ENCODE results near the gene KLHL12.
"Not testable (repeated sequence)": the region's sequence is repeated elsewhere in the genome, so short reads cannot be mapped to it uniquely, and the experiment has no call there.

KLHL12 gene

GRCh38 chr1:202915146-202915545, 11.9 kb downstream of the KLHL12 start:
- TF ChIP-seq PATZ1 (CRISPR knock-in tag; IDR thresholded peaks at IDR 0.05; ENCODE audit: borderline replicate concordance) (no peak), ZNF565 (CRISPR knock-in tag; conservative IDR thresholded peaks at IDR 0.05; ENCODE audit: low read depth) (no peak), TCF4 (CRISPR knock-in tag; IDR thresholded peaks at IDR 0.05; ENCODE audit: borderline replicate concordance) (no peak)
- ATAC-seq = no peak

- ATAC-seq = not testable (repeated sequence)
Observed at GRCh38 chr1:202912476-202912875, 14.6 kb downstream of the KLHL12 start.

DNA sequence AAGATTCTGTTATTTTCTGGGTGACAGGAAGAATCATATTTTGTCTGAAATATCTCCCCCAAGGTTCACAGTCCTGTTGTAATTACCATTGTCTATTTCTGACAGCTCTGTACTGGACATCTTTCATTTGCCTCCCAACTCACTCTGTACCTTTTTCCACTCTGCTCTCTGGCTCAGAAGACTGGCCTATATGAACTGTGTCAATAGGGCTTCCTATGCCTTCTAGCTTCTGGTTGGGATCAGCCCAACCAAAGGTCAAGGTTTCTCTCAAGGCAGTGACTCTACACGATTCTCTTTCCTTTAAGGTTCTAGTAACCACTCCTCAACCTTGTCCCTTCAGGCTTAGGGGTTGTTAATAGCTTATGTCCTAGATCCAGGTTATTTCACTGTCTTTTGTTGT, 17.5 kb downstream of the KLHL12 start:
- no peak for ATAC-seq

More for the DNA sequence above, 17.5 kb downstream of the KLHL12 start:
- TF ChIP-seq SNAI2 (CRISPR knock-in tag; IDR thresholded peaks at IDR 0.05) = no peak
- TF ChIP-seq ZNF565 (CRISPR knock-in tag; conservative IDR thresholded peaks at IDR 0.05; ENCODE audit: low read depth) = no peak
- TF ChIP-seq ESRRG (CRISPR knock-in tag; IDR thresholded peaks at IDR 0.05) = no peak
- TF ChIP-seq ZFP30 (CRISPR knock-in tag; IDR thresholded peaks at IDR 0.05) = no peak
- no peak for TF ChIP-seq TOX (CRISPR knock-in tag; IDR thresholded peaks at IDR 0.05; ENCODE audit: borderline replicate concordance)
- no peak for TF ChIP-seq TCF4 (CRISPR knock-in tag; IDR thresholded peaks at IDR 0.05; ENCODE audit: borderline replicate concordance)
- no peak for TF ChIP-seq RARB (CRISPR knock-in tag; IDR thresholded peaks at IDR 0.05)
- TF ChIP-seq ARNTL (CRISPR knock-in tag; IDR thresholded peaks at IDR 0.05; ENCODE audit: borderline replicate concordance, low read depth) = no peak
- TF ChIP-seq ZC3H10 (CRISPR knock-in tag; IDR thresholded peaks at IDR 0.05) = no peak
- no peak for TF ChIP-seq BACH2 (CRISPR knock-in tag; IDR thresholded peaks at IDR 0.05; ENCODE audit: borderline replicate concordance)
- no peak for TF ChIP-seq OSR1 (CRISPR knock-in tag; IDR thresholded peaks at IDR 0.05)
- TF ChIP-seq, protein P1, sequence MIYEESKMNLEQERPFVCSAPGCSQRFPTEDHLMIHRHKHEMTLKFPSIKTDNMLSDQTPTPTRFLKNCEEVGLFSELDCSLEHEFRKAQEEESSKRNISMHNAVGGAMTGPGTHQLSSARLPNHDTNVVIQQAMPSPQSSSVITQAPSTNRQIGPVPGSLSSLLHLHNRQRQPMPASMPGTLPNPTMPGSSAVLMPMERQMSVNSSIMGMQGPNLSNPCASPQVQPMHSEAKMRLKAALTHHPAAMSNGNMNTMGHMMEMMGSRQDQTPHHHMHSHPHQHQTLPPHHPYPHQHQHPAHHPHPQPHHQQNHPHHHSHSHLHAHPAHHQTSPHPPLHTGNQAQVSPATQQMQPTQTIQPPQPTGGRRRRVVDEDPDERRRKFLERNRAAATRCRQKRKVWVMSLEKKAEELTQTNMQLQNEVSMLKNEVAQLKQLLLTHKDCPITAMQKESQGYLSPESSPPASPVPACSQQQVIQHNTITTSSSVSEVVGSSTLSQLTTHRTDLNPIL (CRISPR knock-in tag; IDR thresholded peaks at IDR 0.05; ENCODE audit: low read depth) = no peak
- TF ChIP-seq, protein P2, sequence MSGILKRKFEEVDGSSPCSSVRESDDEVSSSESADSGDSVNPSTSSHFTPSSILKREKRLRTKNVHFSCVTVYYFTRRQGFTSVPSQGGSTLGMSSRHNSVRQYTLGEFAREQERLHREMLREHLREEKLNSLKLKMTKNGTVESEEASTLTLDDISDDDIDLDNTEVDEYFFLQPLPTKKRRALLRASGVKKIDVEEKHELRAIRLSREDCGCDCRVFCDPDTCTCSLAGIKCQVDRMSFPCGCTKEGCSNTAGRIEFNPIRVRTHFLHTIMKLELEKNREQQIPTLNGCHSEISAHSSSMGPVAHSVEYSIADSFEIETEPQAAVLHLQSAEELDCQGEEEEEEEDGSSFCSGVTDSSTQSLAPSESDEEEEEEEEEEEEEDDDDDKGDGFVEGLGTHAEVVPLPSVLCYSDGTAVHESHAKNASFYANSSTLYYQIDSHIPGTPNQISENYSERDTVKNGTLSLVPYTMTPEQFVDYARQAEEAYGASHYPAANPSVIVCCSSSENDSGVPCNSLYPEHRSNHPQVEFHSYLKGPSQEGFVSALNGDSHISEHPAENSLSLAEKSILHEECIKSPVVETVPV (CRISPR knock-in tag; IDR thresholded peaks at IDR 0.05) = no peak
- no peak for TF ChIP-seq TSHZ2 (CRISPR knock-in tag; IDR thresholded peaks at IDR 0.05)
- TF ChIP-seq ZNF8 (CRISPR knock-in tag; IDR thresholded peaks at IDR 0.05) = no peak
- TF ChIP-seq ISL1 (CRISPR knock-in tag; IDR thresholded peaks at IDR 0.05) = no peak
- TF ChIP-seq ZNF70 (CRISPR knock-in tag; IDR thresholded peaks at IDR 0.05) = no peak
- no peak for TF ChIP-seq PATZ1 (CRISPR knock-in tag; IDR thresholded peaks at IDR 0.05; ENCODE audit: borderline replicate concordance)

All from SK-N-SH treated with all-trans-retinoic acid at 6 μM for 48 hours (cell line).